Endothelial cell of umbilical vein (primary cell): ENCODE data around the gene CREM. TPM values are rescaled to one million over a fixed set of nuclear protein-coding genes. Genes with fewer than 3 reads are reported as not detected.

ENCODE experiments used
- BruUV-seq: library from RNA; stranded (reverse); fragments of 400-500 nt; replicated peaks from 2 replicates; lab custom pipeline; 2021; lab: Mats Ljungman, UMichigan
- CTCF ChIA-PET: fragments of 300-600, 350-600 bp; sonication (Branson Sonifier 250); formaldehyde crosslinking; loops from one replicate; lab custom pipeline; 2021; ENCODE audit warnings: antibody characterized with exemption, inconsistent platforms; lab: Charles Lee
- POLR2A ChIA-PET: fragments of 300-600, 350-600 bp; sonication (Branson Sonifier 250); formaldehyde crosslinking; loops from one replicate; lab custom pipeline; 2021; ENCODE audit warnings: antibody characterized with exemption, inconsistent platforms; lab: Charles Lee
- DNase-seq: peaks from one replicate; pipeline ENCODE4 v3.0.0-alpha.2; 2011; ENCODE audit warnings: low read depth, low spot score
- FAIRE-seq: peaks from 2 replicates; lab custom pipeline; 2011; peaks lifted over from hg19 to GRCh38; lab: Jason Lieb, UNC
- H2AFZ ChIP-seq: 2 replicates; pipeline ENCODE4 v1.6.0; 2012; ENCODE audit warnings: low read depth, low read length, control low read depth, inconsistent platforms
- H3K27ac ChIP-seq: 2 replicates; pipeline ENCODE4 v1.5.1; 2011; ENCODE audit warnings: low read depth, mild to moderate bottlenecking, control low read depth, low read length, moderate library complexity; ENCODE audit not compliant: insufficient read depth
- H3K27me3 ChIP-seq, 2 experiments: 2 replicates each; pipeline versions ENCODE4 v1.6.0 to v1.6.1; 2011; ENCODE audit warnings: low read length in 2 of 2, mixed read lengths in 1 of 2; ENCODE audit not compliant: control insufficient read depth in 2 of 2, insufficient read depth in 2 of 2
- H3K36me3 ChIP-seq, 2 experiments: 2 replicates in 1 of 2; 3 replicates in 1 of 2; pipeline ENCODE4 v1.5.1; 2011; ENCODE audit warnings: low read length in 2 of 2, mild to moderate bottlenecking in 1 of 2, moderate library complexity in 1 of 2; ENCODE audit not compliant: control insufficient read depth in 2 of 2, insufficient read depth in 2 of 2; ENCODE audit errors: extremely low read depth in 1 of 2
- H3K4me1 ChIP-seq: 3 replicates; pipeline ENCODE4 v1.5.1; 2011; ENCODE audit warnings: mild to moderate bottlenecking, low read length; ENCODE audit not compliant: control insufficient read depth, insufficient read depth; ENCODE audit errors: extremely low read depth
- H3K4me2 ChIP-seq: 2 replicates; pipeline ENCODE4 v1.6.1; 2011; ENCODE audit warnings: low read length, control low read depth, mixed read lengths; ENCODE audit not compliant: insufficient read depth
- H3K4me3 ChIP-seq, 3 experiments: fragments of 200-600 bp in 1 of 3; sonication (generic), shearing (Covaris generic) in 1 of 3; replicated peaks in 1 of 3; 2 replicates each; pipeline ENCODE4 v1.5.1; 2011 to 2016; ENCODE audit warnings: control low read depth in 3 of 3, low read length in 3 of 3, mild to moderate bottlenecking in 2 of 3, inconsistent platforms in 1 of 3, low read depth in 1 of 3, moderate library complexity in 1 of 3; ENCODE audit not compliant: insufficient read depth in 1 of 3
- H3K79me2 ChIP-seq: 2 replicates; pipeline ENCODE4 v1.6.0; 2012; ENCODE audit warnings: low read length, inconsistent platforms; ENCODE audit not compliant: control insufficient read depth, insufficient read depth
- H3K9ac ChIP-seq: replicated peaks from 2 replicates; pipeline ENCODE3; 2011; ENCODE audit warnings: low read length, control low read depth; ENCODE audit not compliant: insufficient read depth; ENCODE audit errors: extremely low read depth
- H3K9me1 ChIP-seq: replicated peaks from 3 replicates; pipeline ENCODE4 v1.6.0; 2011; ENCODE audit warnings: mild to moderate bottlenecking, low read length; ENCODE audit not compliant: control insufficient read depth, insufficient read depth; ENCODE audit errors: extremely low read depth
- H3K9me3 ChIP-seq: replicated peaks from 2 replicates; pipeline ENCODE4 v1.5.1; 2012; ENCODE audit warnings: low read length, inconsistent platforms; ENCODE audit not compliant: control insufficient read depth, insufficient read depth
- H4K20me1 ChIP-seq: replicated peaks from 2 replicates; pipeline ENCODE3; 2011; ENCODE audit warnings: mild to moderate bottlenecking, low read length; ENCODE audit not compliant: control insufficient read depth, insufficient read depth; ENCODE audit errors: extremely low read depth
- CTCF ChIP-seq, 2 donors: IDR thresholded peaks; 1 replicate in 1 of 2; 2 replicates in 1 of 2; pipeline ENCODE4 v1.5.1; 2011; ENCODE audit warnings: low read length in 2 of 2, mild to moderate bottlenecking in 2 of 2, moderate library complexity in 2 of 2, control low read depth in 1 of 2, inconsistent platforms in 1 of 2, low read depth in 1 of 2; ENCODE audit not compliant: insufficient read depth in 1 of 2; ENCODE audit errors: extremely low read depth in 1 of 2
- EZH2 ChIP-seq: IDR thresholded peaks from 2 replicates; pipeline ENCODE4 v1.6.1; 2012; ENCODE audit warnings: borderline replicate concordance, low read depth, mild to moderate bottlenecking, moderate library complexity, low read length, inconsistent platforms; ENCODE audit not compliant: severe bottlenecking
- GATA2 ChIP-seq: IDR thresholded peaks from 2 replicates; pipeline ENCODE4 v1.7.0; 2011; ENCODE audit warnings: low read depth, mild to moderate bottlenecking, moderate library complexity, mixed read lengths, low read length; ENCODE audit not compliant: insufficient read length, insufficient read depth
- JUN ChIP-seq: IDR thresholded peaks from 2 replicates; pipeline ENCODE4 v1.6.1; 2011; ENCODE audit warnings: borderline replicate concordance, low read depth; ENCODE audit not compliant: insufficient read length, insufficient read depth
- MYC ChIP-seq: IDR thresholded peaks from one replicate; pipeline ENCODE4 v1.6.1; 2011; ENCODE audit warnings: mild to moderate bottlenecking, low read depth, low read length
- POLR2A ChIP-seq: IDR thresholded peaks from 2 replicates; pipeline ENCODE4 v1.6.1; 2012; ENCODE audit warnings: low read depth, mild to moderate bottlenecking, control low read depth, low read length
- POLR2AphosphoS5 ChIP-seq: IDR thresholded peaks from 2 replicates; pipeline ENCODE4 v1.6.1; 2012; ENCODE audit warnings: low read depth, mild to moderate bottlenecking, control low read depth, low read length, moderate library complexity; ENCODE audit not compliant: insufficient read depth
- dilution Hi-C: fragments of 300-500 bp; cut with MboI; formaldehyde crosslinking; loops from one replicate; pipeline ENCODE4 v1.15.0; 2019; ENCODE audit warnings: low sequenced_read_pairs; ENCODE audit not compliant: extremely low pct_ligation_motif_present
- intact Hi-C: fragments of 100-400 bp; cut with micrococcal nuclease; formaldehyde crosslinking; loops from one replicate; pipeline ENCODE4 v1.10.0; 2022
- polyA plus RNA-seq, 4 experiments: library from polyadenylated mRNA; depleted of rRNA in 3 of 4; stranded (reverse) in 3 of 4; unstranded in 1 of 4; fragments of >200 nt; gene quantifications; 2 replicates each; pipeline versions ENCODE4 v1.2.1 to v1.2.3, GENCODE V29; 2011 to 2012; ENCODE audit warnings: missing spikeins in 1 of 4
- total RNA-seq: library from RNA; stranded (reverse); gene quantifications from 2 replicates; pipeline ENCODE4 v1.2.3, GENCODE V29; 2021
- TF ChIP-seq, protein P1 (sequence below): IDR thresholded peaks from 2 replicates; pipeline ENCODE4 v1.6.1; 2011; ENCODE audit not compliant: insufficient read depth, insufficient read length

Gene CREM
- total and polyA plus RNA-seq, 2 donors (not counting 3 experiments of a cell fraction or from before 2014, with no cell fraction given), result 35.5 to 39.8 TPM

DNA sequence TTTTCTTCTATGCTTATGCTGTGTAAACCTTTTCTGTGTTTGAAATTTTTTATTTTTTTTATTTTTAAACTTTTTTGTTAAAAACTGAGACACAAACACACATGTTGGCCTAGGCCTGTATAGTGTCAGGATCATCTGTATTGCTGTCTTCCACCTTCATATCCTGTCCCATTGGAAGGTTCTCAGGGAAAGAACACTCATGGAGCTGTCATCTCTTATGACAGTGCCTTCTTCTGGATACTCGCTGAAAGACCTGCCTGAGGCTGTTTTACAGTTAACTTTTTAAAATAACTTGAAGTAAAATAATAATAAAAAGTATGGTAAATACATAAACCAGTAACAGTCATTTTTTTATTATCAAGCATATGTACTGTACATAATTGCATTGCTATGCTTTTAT lies 34.1 kb downstream of the CREM start:
- no peak for TF ChIP-seq JUN
- no peak for TF ChIP-seq POLR2AphosphoS5
- TF ChIP-seq CTCF (IDR thresholded peaks at IDR 0.05; ENCODE audit: extremely low read depth in 1 of 2, insufficient read depth in 1 of 2, low read depth in 1 of 2, low read length in 2 of 2), result no peak
- no peak for TF ChIP-seq POLR2A
- TF ChIP-seq, protein P1, sequence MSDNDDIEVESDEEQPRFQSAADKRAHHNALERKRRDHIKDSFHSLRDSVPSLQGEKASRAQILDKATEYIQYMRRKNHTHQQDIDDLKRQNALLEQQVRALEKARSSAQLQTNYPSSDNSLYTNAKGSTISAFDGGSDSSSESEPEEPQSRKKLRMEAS, result no peak
- no peak for TF ChIP-seq GATA2
- TF ChIP-seq EZH2, result no peak
- TF ChIP-seq MYC, result no peak
- no peak for DNase-seq
- Histone ChIP-seq H4K20me1 (no peaks in the 10 kb centered on the region), H3K4me3 (no peak overlapping the region), H3K4me2 (no peak overlapping the region), H3K27me3 (no peaks in the 10 kb centered on the region), H3K36me3 (no peaks in the 10 kb centered on the region), H3K79me2 (no peaks in the 10 kb centered on the region), H2AFZ (no peak overlapping the region), H3K9ac (no peak overlapping the region), H3K27ac (no peak overlapping the region), H3K9me3 (no peaks in the 10 kb centered on the region), H3K9me1 (no peaks in the 10 kb centered on the region), H3K4me1 (no peaks in the 10 kb centered on the region)
- BruUV-seq, result no TSS peak
- dilution Hi-C loops, result no loop called here
- ChIA-PET POLR2A (no interaction called here), CTCF (interaction anchor here (2.1 to 2.2 kb wide), 2 partner anchors 12 to 35 kb away, joined by 8 to 11 read pairs; no protein-coding TSS in a partner anchor)
- intact Hi-C loops, result no loop called here
- FAIRE-seq, result no peak
